Hepatocyte (in vitro differentiated cells): ENCODE measurements around the gene PAFAH2. TPM values are rescaled to one million over a fixed set of nuclear protein-coding genes. Genes with fewer than 3 reads are reported as not detected.

Source experiments
- DNase-seq: peaks from one replicate; pipeline ENCODE4 v3.0.0-alpha.2; 2016; ENCODE audit warnings: low spot score
- H2AFZ ChIP-seq: fragments of 200-600 bp; sonication (generic); 2 replicates; pipeline ENCODE4 v1.6.0; 2016; ENCODE audit warnings: antibody characterized with exemption, mild to moderate bottlenecking
- H3K27ac ChIP-seq: fragments of 200-600 bp; sonication (generic); 2 replicates; pipeline ENCODE4 v1.5.1; 2016; ENCODE audit warnings: mild to moderate bottlenecking
- H3K27me3 ChIP-seq: fragments of 200-600 bp; sonication (generic); 2 replicates; pipeline ENCODE4 v1.6.1; 2016
- H3K36me3 ChIP-seq: fragments of 200-600 bp; sonication (generic); replicated peaks from 2 replicates; pipeline ENCODE4 v1.5.1; 2016; ENCODE audit warnings: low read depth; ENCODE audit not compliant: insufficient read depth
- H3K4me1 ChIP-seq: fragments of 200-600 bp; sonication (generic); 2 replicates; pipeline ENCODE4 v1.5.1; 2016; ENCODE audit warnings: mild to moderate bottlenecking, moderate library complexity; ENCODE audit not compliant: insufficient read depth
- H3K4me2 ChIP-seq: fragments of 200-600 bp; sonication (generic); 2 replicates; pipeline ENCODE4 v1.6.0; 2016
- H3K4me3 ChIP-seq: fragments of 200-600 bp; sonication (generic); 2 replicates; pipeline ENCODE4 v1.5.1; 2016; ENCODE audit warnings: mild to moderate bottlenecking
- H3K79me2 ChIP-seq: fragments of 200-600 bp; sonication (generic); 2 replicates; pipeline ENCODE4 v1.6.0; 2017; ENCODE audit warnings: mild to moderate bottlenecking
- H3K9me2 ChIP-seq: fragments of 200-600 bp; sonication (generic); replicated peaks from 2 replicates; pipeline ENCODE4 v1.6.0; 2017; ENCODE audit warnings: mild to moderate bottlenecking; ENCODE audit not compliant: insufficient read depth
- H3K9me3 ChIP-seq: fragments of 200-600 bp; sonication (generic); 2 replicates; pipeline ENCODE4 v1.5.1; 2016; ENCODE audit warnings: low read depth, mild to moderate bottlenecking
- H4K20me1 ChIP-seq: fragments of 200-600 bp; sonication (generic); 2 replicates; pipeline ENCODE4 v1.6.0; 2016; ENCODE audit warnings: mild to moderate bottlenecking; ENCODE audit not compliant: insufficient read depth, poor library complexity, severe bottlenecking
- EZH2 ChIP-seq: fragments of 200-600 bp; sonication (generic); IDR thresholded peaks from 2 replicates; pipeline ENCODE4 v1.6.1; 2016; ENCODE audit warnings: antibody characterized with exemption, mild to moderate bottlenecking, borderline replicate concordance
- EZH2phosphoT487 ChIP-seq: fragments of 200-600 bp; sonication (generic); IDR thresholded peaks from one replicate; pipeline ENCODE4 v1.6.1; 2018; ENCODE audit warnings: antibody characterized with exemption, mild to moderate bottlenecking, low read depth, moderate library complexity; ENCODE audit not compliant: unreplicated experiment, severe bottlenecking
- WGBS: methylation state at CpG from one replicate; pipeline ENCODE4 v1.1.6; 2016; ENCODE audit warnings: low lambda C conversion rate; ENCODE audit errors: missing lambda C conversion rate; 5-methylcytosine and 5-hydroxymethylcytosine counted together
- polyA plus RNA-seq: library from polyadenylated mRNA; unstranded; fragments of >200 nt; fragmentation: Nextera tagmentation; extraction: Ambion mirVana; gene quantifications from 2 replicates; pipeline ENCODE4 v1.2.1, GENCODE V29; 2016
- total RNA-seq: library from RNA; depleted of rRNA; stranded (reverse); fragments of >200 nt; gene quantifications from 2 replicates; pipeline ENCODE4 v1.2.3, GENCODE V29; 2014
- TF ChIP-seq, protein P1 (sequence below): fragments of 200-600 bp; sonication (generic); IDR thresholded peaks from 2 replicates; pipeline ENCODE4 v1.5.1; 2016; ENCODE audit warnings: antibody characterized with exemption, mild to moderate bottlenecking; ENCODE audit not compliant: poor library complexity

Gene PAFAH2
- total and polyA plus RNA-seq, 2 experiments from 2014 or later, result 22.7 to 24.6 TPM

DNA sequence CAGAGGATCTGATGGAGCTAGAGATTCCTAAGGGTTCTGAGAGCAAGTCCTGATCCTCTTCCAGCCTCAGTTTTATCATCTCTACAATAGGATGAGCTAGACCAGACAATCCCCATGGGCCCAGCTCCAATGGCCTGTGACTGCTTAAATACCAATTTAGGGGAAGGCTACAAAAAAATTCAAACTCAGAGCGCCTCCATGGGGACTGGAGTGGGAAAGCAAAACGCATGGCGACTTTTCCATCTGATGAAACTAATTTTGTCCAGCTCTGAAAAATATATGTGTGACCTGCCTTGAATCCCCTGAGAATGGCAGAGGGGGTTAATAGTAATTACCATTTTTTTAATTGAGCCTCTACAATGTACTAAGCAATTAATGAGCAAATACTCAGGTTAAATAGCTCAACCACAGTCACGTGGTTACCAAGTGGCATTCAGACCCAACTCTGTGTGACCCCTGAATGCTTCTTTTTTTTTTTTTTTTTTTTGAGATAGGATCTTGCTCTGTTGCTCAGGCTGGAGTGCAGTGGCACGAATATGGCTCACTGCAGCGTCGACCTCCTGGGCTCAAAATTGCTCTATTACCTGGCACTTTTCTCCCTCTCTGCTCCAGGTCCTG is 32.1 kb upstream of the PAFAH2 start:
- DNase-seq, result no peak
- Histone ChIP-seq H3K4me3 (no peak overlapping the region), H3K9me2 (no peaks in the 10 kb centered on the region), H4K20me1 (no peaks in the 10 kb centered on the region), H3K27me3 (no peaks in the 10 kb centered on the region), H2AFZ (no peak overlapping the region), H3K27ac (no peak overlapping the region), H3K9me3 (no peaks in the 10 kb centered on the region), H3K4me1 (no peaks in the 10 kb centered on the region), H3K4me2 (no peak overlapping the region), H3K36me3 (no peaks in the 10 kb centered on the region), H3K79me2 (no peaks in the 10 kb centered on the region)
- WGBS, result 83% methylated on average over 7 of the region's 7 CpGs
- TF ChIP-seq, protein P1, sequence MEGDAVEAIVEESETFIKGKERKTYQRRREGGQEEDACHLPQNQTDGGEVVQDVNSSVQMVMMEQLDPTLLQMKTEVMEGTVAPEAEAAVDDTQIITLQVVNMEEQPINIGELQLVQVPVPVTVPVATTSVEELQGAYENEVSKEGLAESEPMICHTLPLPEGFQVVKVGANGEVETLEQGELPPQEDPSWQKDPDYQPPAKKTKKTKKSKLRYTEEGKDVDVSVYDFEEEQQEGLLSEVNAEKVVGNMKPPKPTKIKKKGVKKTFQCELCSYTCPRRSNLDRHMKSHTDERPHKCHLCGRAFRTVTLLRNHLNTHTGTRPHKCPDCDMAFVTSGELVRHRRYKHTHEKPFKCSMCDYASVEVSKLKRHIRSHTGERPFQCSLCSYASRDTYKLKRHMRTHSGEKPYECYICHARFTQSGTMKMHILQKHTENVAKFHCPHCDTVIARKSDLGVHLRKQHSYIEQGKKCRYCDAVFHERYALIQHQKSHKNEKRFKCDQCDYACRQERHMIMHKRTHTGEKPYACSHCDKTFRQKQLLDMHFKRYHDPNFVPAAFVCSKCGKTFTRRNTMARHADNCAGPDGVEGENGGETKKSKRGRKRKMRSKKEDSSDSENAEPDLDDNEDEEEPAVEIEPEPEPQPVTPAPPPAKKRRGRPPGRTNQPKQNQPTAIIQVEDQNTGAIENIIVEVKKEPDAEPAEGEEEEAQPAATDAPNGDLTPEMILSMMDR, result no peak
- no peak for TF ChIP-seq EZH2
- no peak for TF ChIP-seq EZH2phosphoT487

DNA sequence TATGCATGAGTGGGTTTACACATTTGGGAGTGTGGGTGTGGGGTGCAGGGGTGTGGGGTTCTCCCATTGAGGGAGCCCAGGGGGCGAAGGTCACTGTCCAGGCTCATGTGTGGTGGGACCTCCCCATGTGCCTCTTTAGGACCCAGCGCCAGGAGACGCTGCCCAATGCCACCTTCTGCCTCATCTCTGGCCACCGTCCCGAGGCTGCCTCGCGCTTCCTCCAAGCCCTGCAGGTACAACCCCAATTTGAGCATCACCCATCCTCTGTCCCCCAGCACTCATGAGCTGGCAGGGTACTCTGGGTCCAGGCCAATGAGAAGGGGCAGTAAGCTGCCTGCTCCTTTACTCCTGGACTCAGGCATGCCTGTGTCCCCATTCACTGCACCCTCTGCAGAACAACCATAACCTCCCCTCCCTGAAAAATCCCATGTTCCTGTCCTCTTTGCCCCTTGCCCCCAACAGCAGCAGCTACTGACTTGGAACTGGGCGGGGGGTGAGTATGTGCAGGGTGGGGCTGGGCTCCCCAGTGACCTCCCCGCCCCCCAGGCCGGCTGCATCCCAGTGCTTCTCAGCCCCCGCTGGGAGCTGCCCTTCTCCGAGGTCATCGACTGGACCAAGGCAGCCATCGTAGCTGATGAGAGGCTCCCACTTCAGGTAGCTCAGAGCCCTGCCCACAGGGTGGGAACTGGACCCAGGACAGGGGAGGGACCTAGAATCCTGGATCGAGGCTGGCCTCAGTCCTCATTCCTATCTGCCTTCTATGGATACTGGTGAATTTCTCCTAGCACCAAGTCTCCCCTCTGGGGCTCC is 31.4 kb upstream of the PAFAH2 start:
- Histone ChIP-seq H3K4me2 (no peak overlapping the region), H3K4me3 (no peak overlapping the region), H3K27ac (no peak overlapping the region), H4K20me1 (no peaks in the 10 kb centered on the region), H3K79me2 (no peaks in the 10 kb centered on the region), H3K9me3 (no peaks in the 10 kb centered on the region), H3K9me2 (no peaks in the 10 kb centered on the region), H3K27me3 (no peaks in the 10 kb centered on the region), H3K4me1 (no peaks in the 10 kb centered on the region), H2AFZ (no peak overlapping the region), H3K36me3 (no peaks in the 10 kb centered on the region)
- no peak for DNase-seq
- TF ChIP-seq EZH2, result no peak
- TF ChIP-seq EZH2phosphoT487, result no peak
- TF ChIP-seq, protein P1, result no peak
- WGBS, result 77% methylated on average over 9 of the region's 15 CpGs

DNA sequence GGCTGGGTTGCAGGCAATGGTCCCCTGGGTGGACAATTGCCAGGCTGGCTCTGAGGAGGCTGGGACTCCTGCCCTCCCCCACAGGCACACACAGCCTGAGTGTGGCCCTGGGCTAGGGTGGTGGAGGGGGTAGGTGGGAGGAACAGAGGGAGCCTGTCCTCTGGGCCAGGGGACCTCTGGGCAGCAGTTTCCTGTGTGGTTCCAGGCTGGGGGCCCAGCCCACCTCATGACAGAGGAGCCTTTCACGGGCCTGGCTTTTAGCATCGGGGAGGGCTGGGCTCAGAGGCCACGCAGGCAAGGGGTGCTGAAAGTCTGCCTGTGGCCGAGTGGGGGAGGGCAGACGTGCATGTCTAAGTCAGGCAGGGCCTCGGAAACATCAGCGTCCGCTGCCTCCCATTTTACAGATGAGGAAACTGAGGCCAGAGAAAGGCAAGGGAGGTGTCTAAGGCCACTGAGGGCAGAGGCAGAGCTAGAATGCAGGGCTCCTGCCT is 30.7 kb upstream of the PAFAH2 start:
- TF ChIP-seq, protein P1, result no peak
- TF ChIP-seq EZH2 (no peak), EZH2phosphoT487 (no peak)
- H3K27ac ChIP-seq, result no peak overlapping the region
- H3K9me2 ChIP-seq, result no peaks in the 10 kb centered on the region
- no peaks in the 10 kb centered on the region for H3K4me1 ChIP-seq
- no peaks in the 10 kb centered on the region for H4K20me1 ChIP-seq
- DNase-seq, result no peak
- H3K79me2 ChIP-seq, result no peaks in the 10 kb centered on the region
- no peak overlapping the region for H2AFZ ChIP-seq
- 80% methylated on average over 8 of the region's 8 CpGs for WGBS
- no peak overlapping the region for H3K4me2 ChIP-seq
- H3K27me3 ChIP-seq, result no peaks in the 10 kb centered on the region
- no peak overlapping the region for H3K4me3 ChIP-seq
- no peaks in the 10 kb centered on the region for H3K36me3 ChIP-seq
- no peaks in the 10 kb centered on the region for H3K9me3 ChIP-seq
